GM21423 (cell line): Measurements from ENCODE around the gene SLC24A3.
"Not testable (repeated sequence)": the region's sequence is repeated elsewhere in the genome, so short reads cannot be mapped to it uniquely, and the experiment has no call there.

Experiments
- ATAC-seq: cut with Tn5 transposase; IDR thresholded peaks from one replicate; pipeline ENCODE4 v1.9.1; 2021; ENCODE audit warnings: mild to moderate bottlenecking, moderate library complexity; ENCODE audit not compliant: unreplicated experiment

Gene SLC24A3

GRCh38 chr20:19659448-19659847 lies 447.0 kb downstream of the SLC24A3 start:
- peak; percentile 43 for ATAC-seq

- ATAC-seq: no peak
These were observed 448.5 kb downstream of the SLC24A3 start for GRCh38 chr20:19660808-19661378.

GRCh38 chr20:19661717-19662636 lies 449.5 kb downstream of the SLC24A3 start:
- ATAC-seq: no peak

- ATAC-seq: no peak
These were observed 450.2 kb downstream of the SLC24A3 start for GRCh38 chr20:19662637-19662995.

GRCh38 chr20:19668418-19668817 lies 456.0 kb downstream of the SLC24A3 start:
- ATAC-seq: no peak

GRCh38 chr20:19670829-19671228 lies 458.4 kb downstream of the SLC24A3 start:
- no peak for ATAC-seq

GRCh38 chr20:19671374-19671773 lies 458.9 kb downstream of the SLC24A3 start:
- no peak for ATAC-seq

- no peak for ATAC-seq
These were observed 460.1 kb downstream of the SLC24A3 start for GRCh38 chr20:19672498-19672897.

- no peak for ATAC-seq
These were observed 461.1 kb downstream of the SLC24A3 start for GRCh38 chr20:19673575-19673974.

- no peak for ATAC-seq
These were observed 463.8 kb downstream of the SLC24A3 start for GRCh38 chr20:19676202-19676601.

- ATAC-seq: no peak
These were observed 464.9 kb downstream of the SLC24A3 start for GRCh38 chr20:19677336-19677735.

GRCh38 chr20:19678591-19678990 lies 466.1 kb downstream of the SLC24A3 start:
- not testable (repeated sequence) for ATAC-seq

GRCh38 chr20:19679900-19680495 lies 467.6 kb downstream of the SLC24A3 start:
- ATAC-seq: no peak

- ATAC-seq: no peak
These were observed 469.8 kb downstream of the SLC24A3 start for GRCh38 chr20:19682249-19682648.

- ATAC-seq: no peak
These were observed 470.7 kb downstream of the SLC24A3 start for GRCh38 chr20:19683188-19683587.

- no peak for ATAC-seq
These were observed 471.4 kb downstream of the SLC24A3 start for GRCh38 chr20:19683822-19684221.

- ATAC-seq: no peak
These were observed 475.8 kb downstream of the SLC24A3 start for GRCh38 chr20:19688031-19688806.

GRCh38 chr20:19690462-19690861 lies 478.0 kb downstream of the SLC24A3 start:
- no peak for ATAC-seq

GRCh38 chr20:19691125-19691524 lies 478.7 kb downstream of the SLC24A3 start:
- ATAC-seq: no peak

- no peak for ATAC-seq
These were observed 479.7 kb downstream of the SLC24A3 start for GRCh38 chr20:19692100-19692499.

GRCh38 chr20:19692685-19693119 lies 480.3 kb downstream of the SLC24A3 start:
- no peak for ATAC-seq
